AG04449 (cell line): ENCODE results near the gene ZNF787.

Experiments
- CTCF ChIA-PET: fragments of 350-600 bp; formaldehyde crosslinking; extraction: SDS; loops from one replicate; lab custom pipeline; 2021; ENCODE audit warnings: antibody characterized with exemption; lab: Yijun Ruan, JAX
- POLR2A ChIA-PET: fragments of 400-600, 350-600 bp; formaldehyde crosslinking; extraction: SDS; loops from one replicate; lab custom pipeline; 2020; ENCODE audit warnings: antibody characterized with exemption, inconsistent platforms; lab: Yijun Ruan, JAX
- DNase-seq: peaks from one replicate; pipeline ENCODE4 v3.0.0-alpha.2; 2010; ENCODE audit warnings: low read depth, low spot score
- H3K4me3 ChIP-seq: 2 replicates; pipeline ENCODE4 v1.5.1; 2011; ENCODE audit warnings: low read depth, mild to moderate bottlenecking, control low read depth, low read length
- TF ChIP-seq, protein P1 (sequence below): IDR thresholded peaks from one replicate; pipeline ENCODE4 v1.5.1; 2011; ENCODE audit warnings: mild to moderate bottlenecking, moderate library complexity, low read length, control low read depth, inconsistent platforms; ENCODE audit not compliant: insufficient read depth; ENCODE audit errors: missing control alignments

The ZNF787 gene

GRCh38 chr19:56089344-56089743, 31.8 kb downstream of the ZNF787 start:
- CTCF ChIA-PET = interaction anchor here (0.6 to 4.0 kb wide), 3 partner anchors 8 to 16 kb away, joined by 3 to 25 read pairs (median 3); no protein-coding TSS in a partner anchor

GRCh38 chr19:56088497-56089215, 32.4 kb downstream of the ZNF787 start:
- ChIA-PET POLR2A (no interaction called here), CTCF (interaction anchor here (1.0 to 4.0 kb wide), 2 partner anchors 11 to 16 kb away, joined by 3 to 25 read pairs; no protein-coding TSS in a partner anchor)
- no peak for DNase-seq
- TF ChIP-seq, protein P1, sequence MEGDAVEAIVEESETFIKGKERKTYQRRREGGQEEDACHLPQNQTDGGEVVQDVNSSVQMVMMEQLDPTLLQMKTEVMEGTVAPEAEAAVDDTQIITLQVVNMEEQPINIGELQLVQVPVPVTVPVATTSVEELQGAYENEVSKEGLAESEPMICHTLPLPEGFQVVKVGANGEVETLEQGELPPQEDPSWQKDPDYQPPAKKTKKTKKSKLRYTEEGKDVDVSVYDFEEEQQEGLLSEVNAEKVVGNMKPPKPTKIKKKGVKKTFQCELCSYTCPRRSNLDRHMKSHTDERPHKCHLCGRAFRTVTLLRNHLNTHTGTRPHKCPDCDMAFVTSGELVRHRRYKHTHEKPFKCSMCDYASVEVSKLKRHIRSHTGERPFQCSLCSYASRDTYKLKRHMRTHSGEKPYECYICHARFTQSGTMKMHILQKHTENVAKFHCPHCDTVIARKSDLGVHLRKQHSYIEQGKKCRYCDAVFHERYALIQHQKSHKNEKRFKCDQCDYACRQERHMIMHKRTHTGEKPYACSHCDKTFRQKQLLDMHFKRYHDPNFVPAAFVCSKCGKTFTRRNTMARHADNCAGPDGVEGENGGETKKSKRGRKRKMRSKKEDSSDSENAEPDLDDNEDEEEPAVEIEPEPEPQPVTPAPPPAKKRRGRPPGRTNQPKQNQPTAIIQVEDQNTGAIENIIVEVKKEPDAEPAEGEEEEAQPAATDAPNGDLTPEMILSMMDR = no peak
- no peak overlapping the region for H3K4me3 ChIP-seq

More at GRCh38 chr19:56089344-56089743, 31.8 kb downstream of the ZNF787 start:
- TF ChIP-seq, protein P1 = no peak
- no peak overlapping the region for H3K4me3 ChIP-seq
- DNase-seq = no peak
- POLR2A ChIA-PET = no interaction called here

GRCh38 chr19:56087647-56088496, 33.2 kb downstream of the ZNF787 start:
- POLR2A ChIA-PET = no interaction called here
- TF ChIP-seq, protein P1 = no peak
- H3K4me3 ChIP-seq = no peak overlapping the region
- CTCF ChIA-PET = interaction anchor here (4.0 kb wide), 1 partner anchor 10 kb away, joined by 25 read pairs; no protein-coding TSS in a partner anchor
- DNase-seq = no peak

DNA sequence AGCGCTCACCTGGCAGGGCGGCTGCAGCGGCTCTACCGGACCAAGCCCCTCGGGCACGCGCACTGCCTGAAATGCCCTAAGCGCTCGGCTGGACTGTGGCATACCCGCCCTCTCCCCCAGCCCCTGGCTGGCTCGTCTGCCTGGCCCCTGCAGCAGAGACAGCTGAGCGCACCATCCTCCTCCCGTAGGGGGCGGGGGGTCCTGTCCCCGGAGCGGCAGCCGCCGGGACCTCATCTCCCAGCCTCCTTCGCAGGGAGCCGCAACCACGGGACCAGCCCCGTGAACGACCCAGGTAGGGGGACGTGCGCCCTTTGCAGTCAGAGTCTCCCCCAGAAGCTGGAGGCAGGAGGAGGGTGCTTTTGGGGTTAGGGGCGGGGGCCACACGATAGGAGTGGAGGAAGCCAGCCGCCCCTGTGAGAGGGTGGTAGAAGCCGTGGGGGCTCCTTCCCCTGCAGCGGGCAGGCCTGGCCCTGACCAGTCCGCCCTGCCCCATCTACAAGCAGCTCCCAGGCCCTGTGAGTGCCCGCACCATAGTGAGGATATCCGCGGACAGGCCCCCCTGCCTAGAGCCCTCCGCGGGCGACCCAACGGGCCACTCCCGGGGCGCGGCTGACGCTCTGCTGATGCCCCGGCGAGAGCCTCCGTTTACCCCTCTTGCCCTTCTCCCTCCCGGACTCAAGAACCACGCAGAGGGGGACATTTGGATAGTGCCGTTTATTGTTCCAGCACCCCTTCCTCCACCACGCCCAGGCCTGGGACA, 34.2 kb downstream of the ZNF787 start:
- ChIA-PET POLR2A (no interaction called here), CTCF (interaction anchor here (0.7 to 1.2 kb wide), 2 partner anchors 9 to 10 kb away, joined by 3 to 4 read pairs; no protein-coding TSS in a partner anchor)
- no peak overlapping the region for H3K4me3 ChIP-seq
- TF ChIP-seq, protein P1 = no peak
- no peak for DNase-seq

GRCh38 chr19:56085571-56086275, 35.4 kb downstream of the ZNF787 start:
- no peak for DNase-seq
- ChIA-PET CTCF (interaction anchor here (1.5 to 1.7 kb wide), 2 partner anchors 9 to 87 kb away, joined by 3 to 16 read pairs; no protein-coding TSS in a partner anchor), POLR2A (no interaction called here)
- no peak overlapping the region for H3K4me3 ChIP-seq
- TF ChIP-seq, protein P1 = no peak
